Islet precursor cell (in vitro differentiated cells): ENCODE measurements around the gene CADM2.
"Not testable (repeated sequence)": the region's sequence is repeated elsewhere in the genome, so short reads cannot be mapped to it uniquely, and the experiment has no call there.

Experiments used
- DNase-seq: peaks from one replicate; pipeline ENCODE4 v3.0.0-alpha.2; 2018

CADM2 gene

DNA sequence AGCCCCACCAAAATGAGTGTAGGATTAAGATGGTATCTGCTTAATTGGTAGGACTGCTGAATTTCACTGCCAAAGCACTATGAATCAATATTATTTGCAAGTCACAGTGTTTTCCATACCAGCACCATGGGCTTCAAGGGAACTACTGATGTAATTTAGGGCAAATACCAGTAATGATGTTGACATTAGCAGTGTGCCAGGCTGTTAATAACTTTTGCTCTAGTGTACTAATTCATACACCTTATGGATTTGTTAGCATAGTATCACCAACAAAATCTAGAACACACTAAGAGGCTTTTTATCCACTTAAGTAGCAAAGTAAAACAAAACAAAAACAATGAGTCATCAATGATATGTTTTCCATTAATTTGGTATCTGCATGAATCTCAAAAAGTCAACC, 888.2 kb downstream of the CADM2 start:
- no peak for DNase-seq

DNA sequence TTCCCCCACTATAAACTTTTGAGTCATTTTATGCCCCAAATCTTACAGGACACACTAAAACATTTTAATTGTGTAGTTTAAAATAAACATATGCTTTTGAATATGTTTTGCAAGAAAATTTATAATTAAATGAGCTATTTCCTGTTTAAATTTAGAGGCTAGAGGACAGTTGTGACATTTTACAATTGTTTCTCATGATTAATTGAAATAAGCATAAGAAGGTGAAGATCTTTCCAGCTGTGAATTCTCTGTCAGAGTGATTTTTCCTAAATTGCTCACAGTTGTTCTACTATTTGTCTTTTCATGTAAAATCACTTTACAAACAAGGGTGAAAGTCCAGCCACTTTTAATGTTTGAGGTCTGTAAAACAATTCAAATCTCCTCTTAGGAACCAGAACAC, 892.3 kb downstream of the CADM2 start:
- DNase-seq = no peak

DNA sequence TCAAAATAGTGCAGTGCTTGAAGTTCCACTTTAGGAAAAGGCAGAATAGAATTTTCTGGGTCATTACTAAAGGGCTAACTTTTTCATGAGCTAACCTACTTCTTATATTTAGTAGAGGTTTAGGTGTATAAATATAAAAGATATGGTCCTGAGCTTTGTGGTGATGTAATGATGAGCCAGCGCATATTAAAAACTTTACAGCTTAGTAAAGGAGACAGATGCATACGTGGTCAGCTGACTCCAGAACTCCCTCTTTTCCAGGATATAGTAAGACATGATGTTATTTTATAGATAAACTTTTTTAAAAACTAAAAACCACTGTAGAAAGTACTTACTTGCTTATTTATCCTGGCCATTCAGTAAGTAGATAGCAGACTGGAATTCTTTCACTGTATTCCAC, 895.0 kb downstream of the CADM2 start:
- DNase-seq = no peak

DNA sequence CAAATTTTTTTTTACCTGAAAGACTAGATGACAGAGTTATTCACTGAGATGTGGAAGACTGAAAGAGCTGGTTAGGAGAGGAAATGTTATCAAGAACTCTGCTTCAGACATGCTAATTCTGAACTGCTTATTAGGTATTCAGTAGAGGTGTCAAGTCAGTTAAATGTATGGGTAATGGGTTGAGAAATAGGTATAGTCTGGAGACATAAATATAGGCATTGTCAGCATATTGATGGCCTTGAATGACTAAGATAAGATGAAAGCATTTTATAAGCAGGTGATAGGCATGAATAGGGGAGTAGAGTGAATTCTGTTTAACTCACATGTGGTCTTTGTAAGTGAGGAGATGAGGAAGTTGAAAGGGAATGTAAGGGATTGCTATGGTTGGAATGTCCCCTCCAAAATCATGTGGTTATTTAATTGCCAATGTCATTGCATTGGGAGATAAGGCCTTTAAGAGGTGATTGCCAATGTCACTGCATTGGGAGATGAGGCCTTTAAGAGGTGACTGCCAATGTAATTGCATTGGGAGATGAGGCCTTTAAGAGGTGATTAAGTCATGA, 904.2 kb downstream of the CADM2 start:
- peak; percentile 55 for DNase-seq

DNA sequence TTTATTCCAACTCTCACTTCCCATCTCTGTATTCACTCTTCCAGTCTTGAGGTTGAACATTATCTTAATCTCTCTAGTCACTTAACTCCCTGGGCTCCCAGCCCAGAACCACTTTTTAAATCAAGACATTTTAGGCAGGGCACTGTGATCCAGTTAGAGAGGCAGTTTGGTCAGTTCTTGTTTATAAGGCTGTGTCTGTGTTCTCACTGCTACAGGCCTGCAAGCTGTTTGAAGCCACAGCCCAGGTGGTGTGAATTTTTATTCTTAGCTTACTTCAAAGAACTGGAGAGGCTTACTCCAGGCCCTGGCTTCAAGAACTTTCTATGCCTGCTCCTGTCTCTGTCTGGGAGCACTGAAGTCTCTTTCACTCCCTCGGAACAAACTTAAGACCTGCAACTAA, 906.1 kb downstream of the CADM2 start:
- DNase-seq = peak; percentile 57

DNA sequence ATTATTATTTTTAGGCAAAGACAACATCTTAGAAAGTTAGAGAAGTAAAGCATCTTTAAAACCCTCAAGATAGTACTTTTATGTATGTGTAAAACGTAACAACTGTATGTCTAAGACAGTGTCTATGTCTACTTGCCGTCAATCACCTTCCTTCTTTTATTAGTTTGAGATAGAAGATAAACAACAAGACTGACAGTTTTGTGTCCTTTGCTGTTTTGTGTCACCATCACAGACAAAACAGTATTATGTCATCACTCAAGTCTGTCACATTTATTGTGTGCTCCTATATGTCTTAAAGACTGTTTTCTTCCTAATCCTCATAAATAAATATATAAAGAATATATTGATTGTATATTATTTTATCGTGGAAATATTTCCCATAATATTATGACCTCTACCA, 908.3 kb downstream of the CADM2 start:
- no peak for DNase-seq

DNA sequence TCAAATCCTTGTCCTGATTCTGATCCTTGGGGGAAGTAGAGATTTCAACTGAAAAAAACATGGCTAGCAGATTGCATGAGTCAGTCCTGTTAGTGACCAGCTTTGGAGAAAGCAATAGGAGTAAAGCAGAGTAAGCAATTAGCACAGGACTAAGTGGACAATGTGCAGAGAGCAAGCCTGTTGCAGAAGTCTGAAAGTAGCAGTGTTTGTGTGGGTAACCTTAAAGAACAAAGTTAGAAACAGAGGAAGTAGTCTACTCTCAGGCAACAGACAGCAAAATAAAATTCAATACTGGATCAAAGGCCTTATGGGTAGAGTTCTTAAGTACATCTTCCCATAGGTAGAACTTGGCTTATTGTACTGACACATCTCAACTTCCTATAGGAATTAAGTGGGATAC, 916.8 kb downstream of the CADM2 start:
- DNase-seq = no peak

DNA sequence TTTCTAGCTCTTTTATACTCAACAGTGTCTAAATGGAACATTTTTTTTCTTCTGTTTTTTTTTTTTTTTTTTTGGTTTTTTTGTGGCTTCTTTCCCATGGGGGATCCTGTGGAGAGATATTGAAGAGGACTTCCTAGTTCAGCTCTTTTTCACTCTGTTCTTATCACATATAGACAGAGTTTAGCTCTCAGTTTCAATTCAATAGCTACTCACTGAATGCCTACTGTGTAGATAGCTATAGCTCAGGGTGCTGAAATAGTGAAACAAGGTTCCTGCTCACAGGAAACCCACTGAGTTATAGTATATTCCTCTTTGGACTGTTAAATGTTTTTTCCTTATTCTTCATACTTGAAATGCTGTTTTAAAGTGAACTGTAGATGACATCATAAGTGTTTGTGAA, 918.8 kb downstream of the CADM2 start:
- no peak for DNase-seq

DNA sequence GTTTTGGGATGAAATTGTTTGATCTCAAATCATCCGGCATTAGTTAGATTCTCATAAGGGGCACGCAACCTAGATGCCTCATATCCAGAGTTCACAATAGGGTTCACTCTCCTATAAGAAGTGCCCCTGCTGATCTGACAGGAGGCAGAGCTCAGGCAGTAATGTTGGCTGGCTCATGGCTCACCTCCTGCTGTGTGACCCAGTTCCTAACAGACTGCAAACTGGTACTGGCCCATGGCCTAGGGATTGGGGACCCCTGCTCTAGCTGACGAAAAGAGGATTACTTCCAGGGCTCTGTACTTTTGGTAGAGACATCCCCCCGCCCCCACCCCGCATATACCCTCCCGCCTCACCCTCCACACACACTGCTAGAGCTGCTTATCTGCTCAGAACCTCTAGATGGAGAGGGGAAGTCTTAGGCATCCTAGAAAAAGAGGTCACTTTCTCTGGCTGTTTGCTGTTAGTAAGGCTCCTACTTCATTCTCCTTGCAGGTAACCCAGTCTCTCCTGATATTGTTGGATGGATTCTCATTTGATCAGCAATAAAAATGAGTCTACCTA, 923.1 kb downstream of the CADM2 start:
- DNase-seq = no peak

DNA sequence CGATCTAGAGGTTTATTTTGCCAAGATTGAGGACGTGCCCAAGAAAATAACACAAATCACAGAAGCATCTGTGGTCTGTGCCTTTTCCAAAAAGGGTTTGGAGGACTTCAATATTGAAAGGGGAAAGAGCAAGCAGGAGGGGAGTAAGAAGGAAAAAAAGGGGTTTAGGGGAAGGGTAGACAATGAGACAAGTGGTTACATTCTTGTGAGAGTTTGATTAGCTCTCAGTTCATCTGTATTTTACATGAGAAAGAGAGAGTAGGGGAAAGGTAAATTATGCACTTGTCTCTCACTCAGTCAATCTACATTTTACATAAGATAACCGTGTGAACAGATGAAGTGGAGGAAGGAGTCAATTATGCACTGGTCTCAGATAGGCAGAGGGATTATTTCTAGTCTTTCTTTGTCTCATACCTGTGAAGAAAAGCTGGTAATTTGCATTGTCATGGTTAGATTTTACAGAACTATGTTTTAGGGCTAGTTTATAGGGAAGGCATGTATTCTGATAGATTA, 931.3 kb downstream of the CADM2 start:
- DNase-seq = no peak

DNA sequence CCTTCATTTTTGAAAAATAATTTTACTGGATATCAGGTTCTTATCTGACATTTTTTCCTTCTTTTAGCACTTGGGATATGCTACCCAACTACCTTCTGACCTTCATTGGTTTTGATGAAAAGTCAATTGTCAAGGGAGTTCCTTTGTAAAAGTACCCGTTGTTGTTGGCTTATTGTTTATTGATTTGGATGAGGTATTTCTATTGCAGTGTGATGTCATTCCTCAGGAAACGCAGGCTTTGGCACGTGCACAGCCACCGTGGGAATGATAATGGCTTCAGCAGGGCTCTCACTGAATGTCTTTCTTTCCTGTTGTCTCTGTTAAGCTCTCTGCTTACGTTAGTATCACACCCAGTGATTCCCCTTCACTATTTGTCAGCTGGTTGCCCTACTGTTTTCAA, 944.6 kb downstream of the CADM2 start:
- no peak for DNase-seq

DNA sequence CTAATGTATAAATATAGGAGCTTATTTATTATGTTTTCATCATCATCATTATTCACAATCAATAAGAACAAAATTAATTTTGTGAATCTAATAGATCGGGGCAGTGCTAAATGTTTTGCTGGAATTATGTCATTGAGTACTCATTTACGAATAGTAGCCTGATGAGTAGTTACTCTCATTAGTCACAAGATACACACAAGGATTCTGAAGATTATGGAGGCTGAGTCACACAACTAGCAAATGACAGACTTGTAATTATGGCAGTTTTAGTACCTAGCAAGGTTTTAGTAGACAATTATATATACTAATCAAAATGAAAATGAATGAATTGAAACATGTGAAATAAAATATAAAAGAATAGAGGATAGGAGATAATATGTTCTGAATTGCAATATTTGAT, 954.2 kb downstream of the CADM2 start:
- no peak for DNase-seq

DNA sequence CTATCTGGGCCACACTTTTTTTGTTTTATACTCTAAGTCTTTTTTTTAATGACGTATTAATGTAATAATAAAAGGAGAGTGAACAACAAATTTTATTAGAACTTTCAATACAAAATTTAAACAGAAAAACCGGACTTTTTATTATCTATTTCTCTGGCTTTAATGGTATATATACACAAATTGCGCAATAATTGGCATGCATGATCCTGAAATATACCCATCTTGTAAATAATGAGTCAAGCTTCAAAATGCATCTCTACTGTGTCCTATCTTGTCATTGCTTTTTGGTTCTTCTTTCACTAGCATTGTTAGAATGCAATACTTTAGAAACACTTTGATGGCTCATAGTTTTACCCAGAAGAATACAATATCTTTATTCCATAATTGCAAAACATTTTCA, 963.6 kb downstream of the CADM2 start:
- DNase-seq = no peak

DNA sequence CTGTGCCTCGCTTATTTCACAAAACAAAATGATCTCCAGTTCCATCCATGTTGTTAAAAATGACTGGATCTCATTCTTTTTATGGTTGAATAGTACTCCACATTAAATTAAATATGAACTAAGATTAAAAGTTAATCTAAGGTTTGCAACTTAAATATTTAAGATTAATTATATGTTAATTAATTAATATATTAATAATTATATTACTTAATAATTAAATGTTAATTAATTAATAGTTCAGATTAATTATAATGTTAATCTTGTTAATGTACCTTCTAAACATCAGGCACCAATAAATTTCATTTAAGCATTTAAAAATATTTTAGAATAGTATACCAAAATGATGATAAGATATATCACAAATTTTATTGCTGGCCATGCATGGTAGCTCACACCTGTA, 971.9 kb downstream of the CADM2 start:
- DNase-seq = no peak

DNA sequence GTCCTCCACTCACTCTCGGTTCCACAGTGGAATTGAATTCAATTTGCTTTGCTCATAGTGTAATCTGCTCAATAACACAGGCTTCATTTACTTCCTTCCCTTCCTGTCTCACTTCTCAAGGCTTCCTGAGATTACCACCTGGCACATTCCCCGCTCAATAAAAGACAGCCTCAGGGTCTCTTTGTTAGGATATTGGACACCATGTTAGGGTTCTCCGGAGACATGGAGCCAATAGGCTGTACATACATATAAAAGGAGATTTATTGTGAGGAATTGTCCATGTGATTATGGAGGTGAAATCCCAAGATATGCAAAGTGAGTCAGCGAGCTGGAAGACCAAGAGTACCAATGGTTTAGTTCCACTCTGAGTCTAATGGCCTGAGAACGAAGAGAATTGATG, 974.5 kb downstream of the CADM2 start:
- no peak for DNase-seq

DNA sequence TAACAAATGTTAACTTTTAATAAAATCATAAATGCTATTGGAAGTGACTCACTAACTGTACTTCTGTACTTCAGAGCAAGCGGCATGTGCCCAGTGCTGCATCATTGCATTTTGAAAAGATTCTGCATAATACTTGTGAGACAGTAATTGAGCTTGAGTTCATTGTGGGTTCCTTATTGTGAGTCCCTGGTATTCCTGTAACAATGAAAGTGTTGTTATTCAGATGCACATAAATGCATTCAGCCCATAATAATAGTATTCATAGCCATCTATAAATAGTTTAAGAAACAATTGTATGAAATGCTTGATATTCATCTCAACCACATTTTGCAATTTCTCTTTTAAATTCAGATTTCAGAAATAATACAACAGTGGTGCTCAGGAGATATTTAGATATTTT, 976.4 kb downstream of the CADM2 start:
- no peak for DNase-seq

DNA sequence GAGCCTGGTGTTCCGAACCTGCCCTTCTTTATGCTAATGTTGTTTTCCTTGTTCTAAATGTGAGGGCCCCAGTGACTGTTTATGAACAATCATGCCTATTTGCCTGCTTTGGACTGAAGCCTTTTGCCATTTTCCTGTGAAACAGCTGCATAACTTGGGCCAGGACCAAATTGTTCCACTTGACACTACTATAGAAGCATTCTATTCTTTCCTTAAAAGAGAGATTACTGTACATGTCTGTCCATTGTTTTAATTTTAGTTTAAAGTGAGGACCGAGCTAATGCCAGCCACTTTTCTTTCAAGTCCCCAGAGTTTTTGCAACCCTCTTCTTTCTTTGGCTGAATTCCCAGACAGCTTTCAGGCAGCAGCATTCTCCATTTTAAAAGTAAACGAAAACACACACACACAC, 980.3 kb downstream of the CADM2 start:
- DNase-seq = no peak

DNA sequence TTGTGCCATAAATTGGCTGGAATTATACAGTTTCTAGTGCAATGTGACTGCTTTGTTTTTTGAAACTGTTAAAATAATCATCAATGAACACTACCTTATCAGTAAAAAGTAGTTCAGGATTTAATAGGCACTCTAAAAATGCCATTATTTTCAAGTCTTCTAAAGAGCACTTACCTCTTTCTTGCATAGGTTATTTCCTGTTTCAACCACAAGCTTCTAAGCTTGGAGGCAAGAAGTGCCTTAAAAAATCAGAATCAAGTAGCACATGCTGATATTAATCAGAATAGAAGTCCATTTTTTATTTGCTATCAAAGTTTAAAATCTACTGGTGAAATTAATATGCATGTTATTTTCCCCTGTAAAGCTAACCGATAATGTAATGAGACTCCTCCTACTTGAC, 991.6 kb downstream of the CADM2 start:
- no peak for DNase-seq

DNA sequence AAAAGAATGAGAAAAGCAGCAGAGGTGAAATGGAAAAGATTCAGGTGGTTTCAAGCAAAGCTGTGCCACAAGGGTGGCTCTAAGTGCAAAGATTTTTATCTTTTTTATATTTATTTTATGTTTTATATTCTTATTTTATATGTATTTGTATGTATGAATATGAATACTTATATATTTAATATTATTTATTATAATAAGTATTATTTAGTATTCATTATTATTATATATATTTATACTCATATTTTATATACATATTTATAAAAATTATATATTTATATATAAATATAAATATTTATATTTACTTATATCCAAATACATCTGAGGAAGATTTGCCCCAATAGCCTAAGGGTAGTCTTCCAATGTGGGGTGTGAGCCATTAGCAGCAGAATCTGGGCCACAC, 1002.0 kb downstream of the CADM2 start:
- DNase-seq = no peak

DNA sequence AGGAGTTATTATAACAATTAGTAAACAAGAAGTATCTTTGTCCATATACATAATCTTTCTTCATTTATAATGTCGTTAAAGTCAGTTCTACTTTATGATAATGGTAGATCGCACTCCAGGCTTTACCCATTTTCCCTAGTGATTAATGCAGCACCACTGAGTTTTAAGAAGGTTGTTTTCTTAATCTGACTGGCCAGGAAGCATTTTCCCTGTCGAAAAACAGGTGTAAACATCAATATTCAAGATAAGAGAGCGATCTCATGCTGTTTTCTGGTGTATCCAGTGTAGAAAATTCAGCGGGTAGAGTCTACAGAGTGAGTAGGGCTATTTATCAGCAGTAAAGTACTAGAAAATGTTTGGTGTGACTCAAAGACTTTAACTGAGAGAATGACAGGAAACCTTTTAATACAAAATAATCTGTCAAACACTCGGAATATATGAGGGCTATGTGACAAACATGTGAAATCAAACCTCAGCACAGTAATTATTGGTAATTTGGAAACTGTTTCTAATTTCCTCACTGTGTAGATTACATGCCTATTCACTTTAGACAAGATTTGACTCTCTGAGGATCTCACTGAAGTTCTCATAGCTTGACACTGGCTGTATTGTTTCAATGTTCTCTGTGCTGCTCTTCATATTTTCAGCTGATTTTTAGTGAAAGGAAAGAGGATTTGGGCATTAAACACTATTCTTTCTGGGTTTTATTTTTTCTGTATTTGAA, 1019.0 kb downstream of the CADM2 start:
- DNase-seq = no peak

DNA sequence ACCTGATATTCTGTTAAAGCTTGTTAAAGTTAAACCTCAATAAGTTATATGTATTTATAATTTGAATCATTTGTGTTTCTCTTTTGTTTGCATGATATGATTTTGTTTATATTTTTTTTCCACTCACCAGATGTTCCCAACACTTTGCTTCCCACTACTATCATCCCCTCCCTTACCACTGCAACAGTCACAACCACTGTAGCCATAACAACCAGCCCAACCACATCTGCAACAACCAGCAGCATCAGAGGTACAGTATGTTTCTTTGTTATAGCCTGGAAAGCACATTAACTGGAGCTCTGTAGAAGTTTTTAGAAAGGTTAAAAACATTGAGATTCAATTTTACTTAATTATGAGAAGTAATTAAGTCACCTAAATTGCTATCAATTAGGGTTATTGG, 1020.2 kb downstream of the CADM2 start:
- DNase-seq = peak; percentile 49

DNA sequence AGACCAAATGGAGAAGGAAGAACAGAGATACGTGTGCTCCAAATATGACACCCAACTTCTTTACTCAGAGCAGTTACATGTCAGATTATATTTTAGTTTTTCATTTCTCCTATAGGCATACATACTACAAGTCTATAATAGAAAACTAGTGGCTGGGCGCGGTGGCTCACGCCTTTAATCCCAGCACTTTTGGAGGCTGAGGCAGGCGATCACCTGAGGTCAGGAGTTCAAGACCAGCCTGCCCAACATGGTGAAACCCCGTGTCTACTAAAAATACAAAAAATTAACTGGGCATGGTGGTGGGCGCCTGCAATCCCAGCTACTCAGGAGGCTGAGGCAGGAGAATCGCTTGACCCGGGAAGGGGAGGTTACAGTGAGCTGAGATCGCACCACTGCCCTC, 1030.8 kb downstream of the CADM2 start:
- DNase-seq = not testable (repeated sequence)

DNA sequence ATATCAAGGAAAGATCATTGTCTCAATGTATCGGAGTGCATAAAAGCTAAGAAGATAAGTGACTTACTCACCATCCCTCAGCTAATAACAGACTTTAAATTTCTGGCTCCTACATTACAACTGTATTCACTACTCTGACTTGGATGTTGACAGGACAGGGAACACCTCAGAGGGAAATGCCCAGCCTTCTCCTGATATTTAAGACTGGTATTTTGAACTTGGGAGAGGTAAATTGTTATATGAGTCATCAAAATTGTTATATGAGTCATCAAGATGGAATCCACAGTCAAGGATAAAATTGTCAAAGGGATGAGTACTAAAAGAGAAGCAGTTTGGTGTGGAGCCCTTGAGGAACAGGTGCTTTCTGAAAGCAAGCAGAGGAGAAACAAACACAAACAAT, 1070.8 kb downstream of the CADM2 start:
- no peak for DNase-seq

DNA sequence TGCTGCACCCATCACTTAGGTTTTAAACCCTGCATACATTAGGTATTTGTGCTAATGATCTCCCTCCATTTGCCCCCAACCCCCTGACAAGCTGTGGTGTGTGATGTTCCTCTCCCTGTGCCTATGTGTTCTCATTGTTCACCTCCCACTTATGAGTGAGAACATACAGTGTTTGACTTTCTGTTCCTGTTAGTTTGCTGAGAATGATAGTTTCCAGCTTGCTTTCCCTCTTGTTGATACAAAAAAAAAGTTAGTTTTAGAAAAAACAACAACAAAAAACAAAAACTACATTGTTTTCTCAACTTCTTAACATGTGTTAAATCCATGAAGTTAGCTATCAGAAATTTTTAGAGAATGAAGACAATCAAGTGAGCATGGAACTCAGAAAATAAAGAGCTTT, 1079.1 kb downstream of the CADM2 start:
- no peak for DNase-seq
